ENCODE measurements around the gene PDIA6.

The PDIA6 gene

GRCh38 chr2:10778724-10779115, 33.9 kb downstream of the PDIA6 start:
- DNase-seq = no peak

GRCh38 chr2:10777842-10778723, 34.5 kb downstream of the PDIA6 start:
- DNase-seq = no peak

- no peak for DNase-seq
These were observed 35.3 kb downstream of the PDIA6 start for GRCh38 chr2:10777111-10777841.

GRCh38 chr2:10776231-10776977, 36.2 kb downstream of the PDIA6 start:
- no peak for DNase-seq

- no peak for DNase-seq
These were observed 36.8 kb downstream of the PDIA6 start for GRCh38 chr2:10775831-10776230.

- DNase-seq = no peak
These were observed 37.4 kb downstream of the PDIA6 start for GRCh38 chr2:10775021-10775780.

GRCh38 chr2:10774394-10774793, 38.2 kb downstream of the PDIA6 start:
- DNase-seq = no peak

GRCh38 chr2:10773821-10774341, 38.7 kb downstream of the PDIA6 start:
- no peak for DNase-seq

- no peak for DNase-seq
These were observed 39.7 kb downstream of the PDIA6 start for GRCh38 chr2:10772868-10773215.

GRCh38 chr2:10772201-10772867, 40.3 kb downstream of the PDIA6 start:
- DNase-seq = no peak

GRCh38 chr2:10771786-10772185, 40.8 kb downstream of the PDIA6 start:
- no peak for DNase-seq

GRCh38 chr2:10770956-10771750, 41.4 kb downstream of the PDIA6 start:
- no peak for DNase-seq

- no peak for DNase-seq
These were observed 44.5 kb downstream of the PDIA6 start for GRCh38 chr2:10768063-10768507.

GRCh38 chr2:10765914-10766313, 46.7 kb downstream of the PDIA6 start:
- no peak for DNase-seq

GRCh38 chr2:10765461-10765860, 47.1 kb downstream of the PDIA6 start:
- DNase-seq = no peak

- no peak for DNase-seq
These were observed 47.7 kb downstream of the PDIA6 start for GRCh38 chr2:10764896-10765295.

GRCh38 chr2:10764096-10764785, 48.3 kb downstream of the PDIA6 start:
- no peak for DNase-seq

- no peak for DNase-seq
These were observed 49.2 kb downstream of the PDIA6 start for GRCh38 chr2:10763461-10763800.

- DNase-seq = no peak
These were observed 49.7 kb downstream of the PDIA6 start for GRCh38 chr2:10762651-10763460.

- no peak for DNase-seq
These were observed 51.0 kb downstream of the PDIA6 start for GRCh38 chr2:10761591-10761990.
